ENCODE measurements around the gene SHC4.
A peak's percentile ranks its signal among the peaks of the same experiment; 100 is the strongest.
"Not testable (repeated sequence)": the region's sequence is repeated elsewhere in the genome, so short reads cannot be mapped to it uniquely, and the experiment has no call there.

Gene SHC4

DNA sequence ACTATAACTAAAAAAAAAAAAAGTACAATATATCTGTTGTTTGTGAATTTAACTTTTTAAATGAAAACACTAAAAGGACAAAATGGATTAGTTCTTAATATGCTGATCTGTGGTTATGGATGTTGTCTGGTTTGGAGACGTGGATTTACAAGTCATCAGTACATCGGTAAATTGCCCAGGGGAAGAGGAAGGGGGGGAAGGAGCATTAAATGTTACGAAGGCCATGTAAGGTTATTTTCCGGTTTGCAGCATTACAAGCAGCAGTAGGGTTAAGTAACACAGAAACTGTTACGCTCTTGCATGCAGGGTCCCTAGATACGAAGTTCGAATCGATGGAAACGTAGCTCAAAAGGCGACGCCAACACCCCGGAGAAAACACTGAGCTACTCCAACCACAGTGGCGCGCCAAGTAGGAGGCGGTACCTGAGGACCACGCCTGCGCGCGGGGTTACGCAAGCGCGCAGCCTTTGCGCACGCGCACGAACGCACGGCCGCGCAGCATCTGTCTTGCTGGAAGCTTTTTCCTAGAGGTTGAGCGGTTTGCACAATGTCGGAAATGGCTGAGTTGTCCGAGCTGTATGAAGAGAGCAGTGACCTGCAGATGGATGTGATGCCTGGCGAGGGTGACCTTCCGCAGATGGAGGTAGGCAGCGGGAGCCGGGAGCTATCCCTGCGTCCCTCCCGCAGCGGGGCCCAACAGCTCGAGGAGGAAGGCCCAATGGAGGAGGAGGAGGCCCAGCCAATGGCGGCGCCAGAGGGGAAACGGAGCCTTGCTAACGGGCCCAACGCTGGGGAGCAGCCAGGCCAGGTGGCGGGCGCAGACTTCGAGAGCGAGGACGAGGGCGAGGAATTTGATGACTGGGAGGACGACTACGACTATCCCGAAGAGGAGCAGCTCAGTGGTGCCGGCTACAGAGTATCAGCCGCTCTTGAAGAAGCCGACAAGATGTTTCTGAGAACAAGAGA is 85.8 kb downstream of the SHC4 start, which contains the start of gene EID1:
TSS of gene EID1 (plus strand) at position 505 of the 966 bp plus-strand sequence. CDS start at position 548, 43 bp downstream.
- peak; percentile 96 for DNase-seq

DNA sequence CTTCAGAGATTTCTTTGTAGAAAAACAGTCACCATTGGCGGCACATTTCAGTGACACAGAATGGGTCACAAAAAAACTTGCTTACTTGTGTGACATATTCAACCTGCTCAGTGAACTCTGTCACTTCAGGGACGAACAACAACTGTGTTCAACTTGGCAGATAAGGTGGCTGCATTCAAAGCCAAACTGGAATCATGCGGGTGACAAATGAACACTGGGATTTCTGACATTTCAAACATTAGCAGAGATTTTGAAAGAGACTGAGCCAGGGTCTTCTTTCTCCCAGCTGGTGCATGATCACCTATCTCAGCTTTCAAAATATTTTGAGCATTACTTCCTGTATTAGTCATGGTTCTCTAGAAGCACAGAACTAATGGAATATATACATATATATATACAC is 87.7 kb downstream of the SHC4 start:
- no peak for DNase-seq

GRCh38 chr15:48875241-48875960 is 88.3 kb downstream of the SHC4 start:
- peak; percentile 42 for DNase-seq

DNA sequence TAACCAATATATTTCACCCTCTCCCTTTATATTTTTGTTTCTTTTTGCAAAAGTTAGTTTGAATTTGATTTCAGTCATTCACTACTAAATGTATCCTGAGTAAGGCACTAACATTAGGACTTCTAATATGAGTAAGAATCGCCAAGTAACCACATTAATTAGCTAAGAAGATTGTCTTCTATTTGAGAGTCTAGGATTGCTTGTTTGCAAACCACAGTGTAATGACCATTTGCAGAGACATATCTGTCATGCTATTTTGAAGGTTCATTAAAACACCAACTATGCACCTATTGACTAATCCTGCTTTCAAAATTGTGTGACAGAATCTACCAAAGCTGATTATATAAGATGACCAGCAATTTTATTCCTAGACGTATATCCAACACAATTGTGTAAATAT is 91.1 kb downstream of the SHC4 start:
- DNase-seq = no peak

DNA sequence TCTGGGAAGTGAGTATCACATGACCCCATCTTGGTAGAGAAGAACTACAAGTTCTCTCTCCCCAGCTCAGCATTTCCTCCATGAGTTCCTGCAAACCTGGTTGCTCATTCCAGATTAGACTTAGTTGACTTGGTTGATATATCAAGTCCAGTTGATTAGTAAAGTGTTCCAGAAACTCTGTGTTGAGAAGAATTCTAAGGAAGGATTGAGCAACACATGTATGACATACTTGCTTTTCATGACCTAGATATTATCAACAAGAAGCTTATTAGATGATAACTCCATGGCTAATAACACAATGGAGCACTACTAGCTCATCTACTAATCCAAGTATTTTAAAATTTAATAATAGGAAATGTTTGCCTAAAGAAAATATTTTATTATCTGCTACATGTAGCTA is 92.2 kb downstream of the SHC4 start:
- no peak for DNase-seq

- no peak for DNase-seq
These were observed 93.8 kb downstream of the SHC4 start for GRCh38 chr15:48869966-48870365.

GRCh38 chr15:48868536-48868935 is 95.2 kb downstream of the SHC4 start:
- no peak for DNase-seq

DNA sequence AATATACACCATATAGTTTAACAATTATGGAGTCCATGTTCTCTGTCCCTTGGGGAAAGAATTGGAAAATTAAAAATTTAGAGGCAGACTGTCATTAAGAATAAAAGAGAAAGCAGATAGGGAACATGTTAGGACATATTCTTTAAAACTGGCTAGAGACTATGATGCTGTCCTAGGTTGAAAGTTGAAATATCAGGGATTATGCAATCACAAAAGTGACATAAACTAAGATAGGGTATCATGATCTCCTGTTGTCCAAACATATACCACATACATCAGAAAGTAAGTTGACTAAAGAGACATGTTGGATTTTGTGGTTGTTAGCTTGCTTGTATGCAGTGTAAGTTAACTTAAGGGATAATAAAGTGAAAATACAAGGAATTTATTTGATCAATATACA is 95.7 kb downstream of the SHC4 start:
- no peak for DNase-seq

DNA sequence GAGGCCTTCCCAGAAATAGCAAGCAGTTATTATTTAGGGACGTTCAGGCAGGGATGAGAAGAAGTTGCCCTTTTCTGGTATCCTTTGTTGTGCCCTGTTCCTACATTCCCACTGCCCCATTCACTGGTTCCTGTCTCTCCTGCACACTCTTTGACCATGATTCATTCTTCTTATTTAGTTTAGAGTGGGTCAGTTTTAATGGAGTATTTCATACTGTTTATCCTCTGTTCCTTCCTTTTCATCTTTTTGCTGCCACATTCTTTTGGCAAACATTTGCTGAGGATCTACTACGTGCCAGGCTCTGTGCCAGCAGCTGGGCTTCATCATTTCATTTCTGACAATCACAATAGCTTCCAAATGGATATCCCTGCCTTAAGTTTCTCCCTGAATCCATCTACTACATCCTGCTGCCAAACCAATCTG is 97.6 kb downstream of the SHC4 start:
- DNase-seq = no peak

- no peak for DNase-seq
These were observed 98.2 kb downstream of the SHC4 start for GRCh38 chr15:48865370-48866079.

- peak; percentile 66 for DNase-seq
These were observed 101.0 kb downstream of the SHC4 start for GRCh38 chr15:48862705-48863104.

DNA sequence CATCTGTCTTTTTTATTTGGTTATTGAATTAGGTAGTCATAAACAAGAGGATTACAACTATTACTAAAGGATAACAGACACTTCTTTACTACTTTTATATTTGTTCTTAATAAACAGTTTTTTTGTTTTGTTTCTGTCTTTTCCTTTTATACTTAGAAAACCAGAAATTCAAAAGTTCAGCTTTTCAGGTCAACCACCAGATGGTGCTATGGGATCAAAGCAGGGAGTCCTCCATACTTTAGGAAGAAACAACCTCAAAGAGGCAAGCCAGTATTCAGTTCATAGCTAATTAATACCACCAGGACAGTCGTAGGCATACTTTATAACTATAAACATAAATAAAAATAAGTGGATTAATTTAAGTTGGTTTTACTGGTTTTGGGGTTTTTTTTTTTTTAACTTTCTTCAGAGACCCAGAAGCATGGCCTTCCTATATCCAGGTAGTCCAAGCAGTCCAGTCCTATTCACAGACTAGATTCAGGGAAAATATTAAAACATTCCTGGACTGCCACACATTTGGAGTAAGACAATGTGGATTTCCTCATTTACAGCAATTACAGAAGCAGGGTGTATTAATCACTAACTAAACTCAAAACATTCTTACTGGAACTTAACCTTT is 101.8 kb downstream of the SHC4 start:
- DNase-seq = peak; percentile 77

DNA sequence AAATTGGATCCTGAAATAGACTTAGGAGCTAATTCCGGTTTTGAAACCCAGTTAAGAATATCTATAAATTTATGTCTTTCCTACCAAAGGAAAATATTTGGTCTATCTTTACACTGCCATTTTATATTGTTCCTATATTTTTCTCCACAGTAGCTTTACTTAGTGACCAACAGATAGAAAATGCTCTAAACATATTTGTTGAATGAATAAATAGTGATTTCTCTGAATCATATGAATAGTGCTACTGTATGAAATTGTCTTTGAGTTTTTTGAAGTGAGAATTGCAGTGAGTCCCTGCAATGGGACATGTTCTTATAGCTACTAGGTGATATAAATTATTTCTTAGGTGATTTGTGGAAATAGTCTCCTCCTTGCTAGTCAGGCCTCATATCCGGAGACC is 104.3 kb downstream of the SHC4 start:
- DNase-seq = no peak

DNA sequence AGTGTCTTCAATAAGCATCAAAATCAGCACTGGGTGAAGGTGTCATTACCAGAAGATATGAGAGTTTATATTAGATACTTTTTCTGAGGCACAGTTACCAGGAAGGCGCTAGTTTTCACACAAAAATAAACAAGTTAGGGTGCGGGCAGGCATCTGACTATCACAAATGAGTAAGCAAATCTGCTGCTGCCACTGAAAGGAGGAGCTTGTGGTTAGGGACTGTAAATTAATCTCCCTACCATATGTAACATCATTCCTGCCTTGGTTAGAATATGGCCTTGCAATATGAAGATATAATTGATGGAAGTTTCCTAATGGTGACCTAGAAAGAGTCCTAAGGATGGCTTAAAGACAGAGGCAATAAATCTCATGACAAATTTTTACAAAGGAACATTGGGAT is 105.3 kb downstream of the SHC4 start:
- DNase-seq = peak; percentile 56

GRCh38 chr15:48856942-48857341 is 106.8 kb downstream of the SHC4 start:
- DNase-seq = no peak

DNA sequence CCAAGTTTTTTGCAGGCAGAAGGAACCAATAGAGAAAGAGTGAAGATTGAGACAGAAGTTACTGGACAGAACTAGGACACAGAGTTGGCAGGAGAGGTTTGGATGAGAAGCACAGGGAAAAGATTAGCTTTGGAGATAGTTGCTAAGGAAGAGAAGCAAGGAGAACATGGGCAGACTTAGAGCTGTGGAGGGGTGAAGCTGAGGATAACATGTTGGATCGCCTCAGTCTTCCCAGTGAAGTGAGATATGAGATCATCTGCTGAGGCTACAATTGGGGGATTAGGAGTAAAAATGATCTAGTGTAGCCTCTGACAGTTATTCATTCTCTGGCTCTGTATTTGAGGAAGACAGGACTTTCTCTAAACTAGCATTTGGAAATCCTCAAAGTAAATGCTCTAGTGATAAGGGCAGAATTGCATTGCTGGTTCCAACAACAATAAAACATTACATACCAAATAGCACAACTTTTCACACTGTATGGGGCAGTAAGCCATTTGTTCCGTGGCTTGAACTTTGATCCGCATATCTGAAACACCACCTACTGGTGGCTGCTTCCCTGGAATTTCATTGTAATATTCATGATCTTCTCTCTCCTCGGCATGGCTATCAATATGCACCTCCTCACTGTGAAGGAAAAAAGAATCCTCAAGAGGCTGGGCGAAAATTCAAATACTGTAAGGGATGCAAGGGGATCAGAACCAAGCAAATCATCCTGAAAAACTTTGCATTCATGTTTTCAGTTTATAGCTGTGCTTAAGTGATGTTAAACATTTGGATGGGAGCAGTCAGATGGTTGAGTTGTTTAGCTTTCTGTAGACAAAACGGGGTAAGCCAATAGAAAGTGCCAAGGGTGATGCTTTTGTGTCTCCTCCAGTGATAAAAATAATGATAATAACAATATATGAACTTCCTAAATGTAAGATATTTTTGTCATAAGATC is 107.9 kb downstream of the SHC4 start:
- DNase-seq = no peak

DNA sequence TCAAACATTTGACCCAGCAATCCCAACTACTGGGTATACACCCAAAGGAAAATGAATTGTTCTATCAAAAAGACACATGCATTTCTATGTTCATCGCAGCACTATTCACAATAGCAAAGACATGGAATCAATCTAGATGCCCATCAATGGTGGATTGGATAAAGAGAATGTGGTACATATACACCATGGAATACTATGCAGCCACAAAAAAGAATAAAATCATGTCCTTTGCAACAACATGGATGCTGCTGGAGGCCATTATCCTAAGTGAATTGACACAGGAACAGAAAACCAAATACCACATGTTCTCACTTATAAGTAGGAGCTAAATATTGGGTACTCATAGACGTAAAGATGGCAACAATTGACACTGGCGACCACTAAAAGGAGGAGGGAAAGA is 109.3 kb downstream of the SHC4 start:
- DNase-seq = not testable (repeated sequence)

DNA sequence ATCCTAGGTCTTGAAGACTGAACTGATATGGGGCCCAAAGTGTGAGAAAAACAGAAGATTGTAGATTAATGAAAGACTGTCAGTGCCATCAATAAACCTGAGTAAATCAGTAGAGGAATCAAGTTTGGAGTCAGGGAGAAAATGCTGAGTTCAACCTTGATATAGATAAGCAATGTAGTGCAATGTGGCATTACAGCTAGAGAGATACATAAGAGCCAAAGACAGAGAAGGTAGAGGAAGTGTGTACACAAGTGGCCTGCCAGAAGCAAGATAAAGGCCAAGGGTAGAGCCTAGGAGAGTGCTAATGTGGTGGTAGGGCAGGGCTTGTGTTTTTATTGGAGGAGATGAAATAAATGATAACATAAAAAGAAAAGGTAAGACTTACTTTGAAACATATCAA is 111.8 kb downstream of the SHC4 start:
- DNase-seq = no peak

DNA sequence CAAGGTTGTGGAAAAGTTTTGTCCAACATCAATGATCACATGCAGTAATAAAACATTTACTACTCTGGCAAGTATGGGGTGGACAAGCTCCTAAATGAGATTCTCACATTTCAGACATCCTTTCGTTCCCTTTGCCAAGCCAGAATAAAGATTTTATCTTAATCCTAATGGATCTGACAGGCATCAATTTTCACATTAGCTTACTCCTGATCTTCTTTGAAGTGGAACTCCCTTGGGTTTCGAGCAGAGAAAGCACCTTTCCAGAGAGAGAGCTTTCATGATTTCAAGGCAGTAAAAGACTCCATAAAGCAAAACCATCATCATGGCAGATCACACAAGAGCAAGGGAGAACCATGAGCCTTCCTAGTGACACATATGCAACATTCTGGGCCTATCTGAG is 113.1 kb downstream of the SHC4 start:
- DNase-seq = no peak

- DNase-seq = no peak
These were observed 118.6 kb downstream of the SHC4 start for GRCh38 chr15:48845123-48845522.

- no peak for DNase-seq
These were observed 121.2 kb downstream of the SHC4 start for GRCh38 chr15:48842501-48842900.

DNA sequence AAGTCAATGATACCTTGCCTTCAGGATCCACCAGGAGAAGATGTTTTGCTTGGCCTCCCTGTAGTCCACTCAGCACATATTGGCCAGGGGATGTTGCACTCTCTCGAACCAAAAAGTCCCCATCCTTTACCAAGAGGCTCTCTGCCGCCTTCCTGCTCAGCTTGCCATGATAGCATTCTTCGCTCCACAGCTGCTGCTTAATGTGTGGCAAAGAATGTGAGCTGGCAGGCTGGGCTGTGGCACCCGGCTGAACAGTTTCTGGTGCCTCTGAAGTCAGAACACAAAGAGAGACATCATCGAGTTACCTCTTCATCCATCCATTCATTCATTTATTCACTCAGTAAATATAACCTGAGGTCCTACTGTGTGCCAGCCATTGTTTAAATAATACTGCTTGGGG is 129.0 kb downstream of the SHC4 start:
- no peak for DNase-seq
